A549 (cell line): ENCODE measurements around the gene FER1L5. TPM values are rescaled to one million over a fixed set of nuclear protein-coding genes. Genes with fewer than 3 reads are reported as not detected.
A peak's percentile ranks its signal among the peaks of the same experiment; 100 is the strongest.

Experiments used
- ATAC-seq, 2 experiments: fragments of 200-7000 bp in 1 of 2; fragments of >200 bp in 1 of 2; cut with Nextera tagmentation in 1 of 2; cut with Tn5 transposase in 1 of 2; 3 replicates each; pipeline versions ENCODE4 v1.8.0 to v1.9.1; 2018 to 2020; ENCODE audit warnings: mild to moderate bottlenecking in 1 of 2, moderate library complexity in 1 of 2
- CTCF ChIA-PET: fragments of 300-600 bp; sonication (Branson Sonifier 250); formaldehyde crosslinking; extraction: SDS; loops from one replicate; lab custom pipeline; 2021; ENCODE audit warnings: antibody characterized with exemption, inconsistent platforms; lab: Yijun Ruan, JAX
- POLR2A ChIA-PET: fragments of 350-600 bp; formaldehyde crosslinking; extraction: SDS; loops from one replicate; lab custom pipeline; 2021; ENCODE audit warnings: antibody characterized with exemption, inconsistent platforms; lab: Yijun Ruan, JAX
- DNase-seq, 2 experiments: peaks; one replicate each; pipeline versions ENCODE4 v3.0.0 to v3.0.0-alpha.2; 2011 to 2016; ENCODE audit warnings: low read depth in 1 of 2, low spot score in 1 of 2
- FAIRE-seq: peaks from 2 replicates; lab custom pipeline; 2011; peaks lifted over from hg19 to GRCh38; lab: Jason Lieb, UNC
- H3K27ac ChIP-seq, 2 experiments: fragments of >200 bp; sonication (Bioruptor Twin); formaldehyde crosslinking; 3 replicates each; pipeline ENCODE4 v1.5.1; 2016 to 2017
- H3K4me1 ChIP-seq: fragments of >200 bp; sonication (Bioruptor Twin); formaldehyde crosslinking; 3 replicates; pipeline ENCODE4 v1.6.1; 2016
- H3K4me2 ChIP-seq: fragments of >200 bp; sonication (Bioruptor Twin); formaldehyde crosslinking; 3 replicates; pipeline ENCODE4 v1.6.1; 2016
- H3K4me3 ChIP-seq: fragments of >200 bp; sonication (Bioruptor Twin); formaldehyde crosslinking; 3 replicates; pipeline ENCODE4 v1.5.1; 2016
- H3K9me3 ChIP-seq: fragments of >200 bp; sonication (Bioruptor Twin); formaldehyde crosslinking; 3 replicates; pipeline ENCODE4 v1.6.1; 2016
- ATOH8 ChIP-seq: fragments of 250-450 bp; sonication (Bioruptor Pico); IDR thresholded peaks from 2 replicates; pipeline ENCODE4 v1.5.0; 2020; ENCODE audit warnings: low read depth, mild to moderate bottlenecking, moderate library complexity
- BCL3 ChIP-seq: fragments of >200 bp; sonication (Bioruptor Twin); formaldehyde crosslinking; IDR thresholded peaks from 3 replicates; pipeline ENCODE4 v1.6.1; 2016
- CHD4 ChIP-seq: fragments of 200-600 bp; sonication (generic); IDR thresholded peaks from 2 replicates; pipeline ENCODE4 v1.6.1; 2016; ENCODE audit warnings: antibody characterized with exemption, mild to moderate bottlenecking, borderline replicate concordance
- CTCF ChIP-seq: fragments of >200 bp; sonication (Bioruptor Twin); formaldehyde crosslinking; IDR thresholded peaks from 3 replicates; pipeline ENCODE4 v1.5.1; 2016
- EHMT2 ChIP-seq: fragments of 200-600 bp; sonication (generic); IDR thresholded peaks from 2 replicates; pipeline ENCODE4 v1.6.1; 2016; ENCODE audit warnings: antibody characterized with exemption, low read depth, mild to moderate bottlenecking, moderate library complexity
- ELK1 ChIP-seq: fragments of 150-350 bp; IDR thresholded peaks from 2 replicates; pipeline ENCODE4 v1.6.1; 2014; ENCODE audit warnings: low read depth, mild to moderate bottlenecking, low read length
- FOSB ChIP-seq: fragments of 250-450 bp; sonication (Bioruptor Pico); IDR thresholded peaks from 2 replicates; pipeline ENCODE4 v1.5.0; 2020; ENCODE audit warnings: mild to moderate bottlenecking, moderate library complexity
- HOXA7 ChIP-seq: fragments of 250-450 bp; sonication (Bioruptor Pico); IDR thresholded peaks from 2 replicates; pipeline ENCODE4 v1.5.0; 2020; ENCODE audit warnings: mild to moderate bottlenecking, moderate library complexity
- KDM5A ChIP-seq: fragments of 200-600 bp; sonication (generic); IDR thresholded peaks from 2 replicates; pipeline ENCODE4 v1.6.1; 2016; ENCODE audit warnings: antibody characterized with exemption, mild to moderate bottlenecking
- MAZ ChIP-seq: fragments of 150-350 bp; IDR thresholded peaks from 2 replicates; pipeline ENCODE4 v1.6.1; 2014; ENCODE audit warnings: antibody characterized with exemption, low read depth, low read length, borderline replicate concordance
- PHF8 ChIP-seq: fragments of 200-600 bp; sonication (generic); IDR thresholded peaks from 2 replicates; pipeline ENCODE4 v1.6.1; 2016; ENCODE audit warnings: low read depth, mild to moderate bottlenecking, antibody characterized with exemption, moderate library complexity, borderline replicate concordance
- RAD21 ChIP-seq, 2 experiments: fragments of >200 bp in 1 of 2; sonication (Bioruptor Twin) in 1 of 2; formaldehyde crosslinking in 1 of 2; IDR thresholded peaks in 1 of 2; conservative IDR thresholded peaks in 1 of 2; 2 replicates in 1 of 2; 3 replicates in 1 of 2; pipeline ENCODE4 v1.6.1; 2012 to 2018; ENCODE audit warnings: inconsistent platforms in 1 of 2
- RARB ChIP-seq: fragments of 250-450 bp; sonication (Bioruptor Pico); IDR thresholded peaks from 2 replicates; pipeline ENCODE4 v1.8.0; 2021; ENCODE audit warnings: mild to moderate bottlenecking, moderate library complexity
- RFX5 ChIP-seq: fragments of 450-650 bp; IDR thresholded peaks from 2 replicates; pipeline ENCODE4 v1.7.1; 2014; ENCODE audit warnings: antibody characterized with exemption, mild to moderate bottlenecking, moderate library complexity
- USF2 ChIP-seq: fragments of 450-650 bp; IDR thresholded peaks from 2 replicates; pipeline ENCODE4 v1.6.1; 2014; ENCODE audit warnings: antibody characterized with exemption
- WGBS: methylation state at CpG from one replicate; pipeline ENCODE4 v1.1.6; 2017; ENCODE audit errors: missing lambda C conversion rate; 5-methylcytosine and 5-hydroxymethylcytosine counted together
- polyA plus RNA-seq, 4 experiments: library from polyadenylated mRNA; depleted of rRNA in 3 of 4; stranded (reverse); fragments of >200 nt; fragmentation: RNase III in 1 of 4; extraction: RNeasy Plus Mini Kit Qiagen cat#74134 plus additional on column Dnase treatment in 1 of 4; gene quantifications; 2 replicates in 3 of 4; 3 replicates in 1 of 4; pipeline ENCODE4 v1.2.3, GENCODE V29; 2011 to 2017

Gene FER1L5
- polyA plus RNA-seq, 2 of the 4 experiments (the other 2 are of a cell fraction): 0.01 TPM; not detected in 1

- FAIRE-seq: no peak
- H3K9me3 ChIP-seq: no peaks in the 10 kb centered on the region
- no peak for DNase-seq
- H3K4me3 ChIP-seq: no peak overlapping the region
- TF ChIP-seq HOXA7 (no peak), KDM5A (no peak), RAD21 (conservative IDR thresholded peaks at IDR 0.05 in 1 of 2, IDR thresholded peaks at IDR 0.05 in 1 of 2) (no peak), ATOH8 (CRISPR knock-in tag) (no peak), USF2 (no peak), ELK1 (no peak), MAZ (no peak), RARB (no peak), FOSB (CRISPR knock-in tag) (no peak), EHMT2 (no peak), CHD4 (no peak), CTCF (no peak), PHF8 (no peak), BCL3 (no peak)
- H3K4me2 ChIP-seq: no peak overlapping the region
- 92% methylated on average over 4 of the region's 4 CpGs for WGBS
- peaks cover 4% of the 10 kb centered on the region; the same call in 1 of the 3 replicates for H3K4me1 ChIP-seq
- peak overlapping the region in 1 of 2 experiments; percentile 44; a peak in 1 of 6 replicates for H3K27ac ChIP-seq
- ChIA-PET POLR2A (interaction anchor here (1.2 kb wide), 1 partner anchor 21 kb away, joined by 3 read pairs; no protein-coding TSS in a partner anchor), CTCF (interaction anchor here (1.1 to 1.9 kb wide), 3 partner anchors 9 to 16 kb away, joined by 3 to 7 read pairs (median 6); no protein-coding TSS in a partner anchor)
- no peak for ATAC-seq
Measured at GRCh38 chr2:96617012-96617411, 25.6 kb upstream of the FER1L5 start.

- Histone ChIP-seq H3K4me1 (peaks cover 4% of the 10 kb centered on the region; the same call in 1 of the 3 replicates), H3K4me2 (no peak overlapping the region), H3K4me3 (no peak overlapping the region), H3K9me3 (no peaks in the 10 kb centered on the region), H3K27ac (0 out of 6 replicates have a peak overlapping the region, but pooled peaks of 1 of the 2 experiments have one; percentile 8)
- WGBS: 80% methylated on average over 8 of the region's 8 CpGs
- no peak for TF ChIP-seq RFX5
- ChIA-PET CTCF (interaction anchor here (1.2 to 1.9 kb wide), 3 partner anchors 8 to 11 kb away, joined by 3 to 7 read pairs (median 3); no protein-coding TSS in a partner anchor), POLR2A (interaction anchor here (1.2 kb wide), 1 partner anchor 19 kb away, joined by 4 read pairs; the partner anchor contains the start of gene KANSL3)
- FAIRE-seq: no peak
- DNase-seq: no peak
- no peak for ATAC-seq
Measured at GRCh38 chr2:96618596-96619283, 23.8 kb upstream of the FER1L5 start.
